H9 (cell line): ENCODE measurements around the gene NDST1. TPM values are rescaled to one million over a fixed set of nuclear protein-coding genes. Genes with fewer than 3 reads are reported as not detected.

Experiments used
- DNase-seq: peaks from one replicate; pipeline ENCODE4 v3.0.0-alpha.2; 2017
- H2AFZ ChIP-seq: one replicate; pipeline ENCODE4 v1.6.1; 2013; ENCODE audit warnings: mild to moderate bottlenecking, low read length, control low read depth, moderate library complexity
- H2AK5ac ChIP-seq: 2 replicates; pipeline ENCODE4 v1.6.1; 2013; ENCODE audit warnings: low read length, control low read depth, mixed read lengths; ENCODE audit not compliant: insufficient read length
- H2BK120ac ChIP-seq: one replicate; pipeline ENCODE4 v1.6.1; 2013; ENCODE audit warnings: low read depth, mild to moderate bottlenecking, low read length, control low read depth, inconsistent platforms; ENCODE audit not compliant: poor library complexity, severe bottlenecking
- H2BK12ac ChIP-seq: 2 replicates; pipeline ENCODE4 v1.6.1; 2013; ENCODE audit warnings: low read length, control low read depth, mixed read lengths, low read depth; ENCODE audit not compliant: insufficient read length
- H2BK15ac ChIP-seq: 2 replicates; pipeline ENCODE4 v1.6.1; 2013; ENCODE audit warnings: low read depth, low read length, control low read depth
- H2BK20ac ChIP-seq: one replicate; pipeline ENCODE4 v1.6.1; 2013; ENCODE audit warnings: low read depth, mild to moderate bottlenecking, low read length, control low read depth, inconsistent platforms; ENCODE audit not compliant: poor library complexity, severe bottlenecking
- H2BK5ac ChIP-seq: 2 replicates; pipeline ENCODE4 v1.6.1; 2013; ENCODE audit warnings: low read length, control low read depth, mixed read lengths; ENCODE audit not compliant: insufficient read length
- H3K14ac ChIP-seq: 2 replicates; pipeline ENCODE4 v1.6.1; 2013; ENCODE audit warnings: low read length, control low read depth; ENCODE audit not compliant: insufficient read depth
- H3K18ac ChIP-seq: 2 replicates; pipeline ENCODE4 v1.6.1; 2013; ENCODE audit warnings: low read depth, mild to moderate bottlenecking, mixed read lengths, low read length, control low read depth; ENCODE audit not compliant: insufficient read length
- H3K23ac ChIP-seq: 2 replicates; pipeline ENCODE4 v1.6.1; 2013; ENCODE audit warnings: low read length, control low read depth, mixed read lengths, low read depth; ENCODE audit not compliant: insufficient read length
- H3K23me2 ChIP-seq: 2 replicates; pipeline ENCODE4 v1.6.1; 2013; ENCODE audit warnings: low read depth, mild to moderate bottlenecking, mixed read lengths, low read length, control low read depth; ENCODE audit not compliant: insufficient read length, poor library complexity, severe bottlenecking
- H3K27ac ChIP-seq: 2 replicates; pipeline ENCODE4 v1.5.1; 2013; ENCODE audit warnings: low read length, control low read depth, mixed read lengths, low read depth; ENCODE audit not compliant: insufficient read length
- H3K27me3 ChIP-seq: 2 replicates; pipeline ENCODE4 v1.6.1; 2013; ENCODE audit warnings: low read length, control low read depth, inconsistent platforms; ENCODE audit not compliant: insufficient read depth
- H3K4ac ChIP-seq: 2 replicates; pipeline ENCODE4 v1.6.1; 2013; ENCODE audit warnings: low read depth, mild to moderate bottlenecking, control low read depth, inconsistent platforms, low read length, moderate library complexity
- H3K4me1 ChIP-seq: 2 replicates; pipeline ENCODE4 v1.6.1; 2013; ENCODE audit warnings: low read length, control low read depth, inconsistent platforms; ENCODE audit not compliant: insufficient read depth
- H3K4me2 ChIP-seq: 2 replicates; pipeline ENCODE4 v1.6.1; 2013; ENCODE audit warnings: low read length, control low read depth, mixed read lengths; ENCODE audit not compliant: insufficient read length, insufficient read depth
- H3K56ac ChIP-seq: 2 replicates; pipeline ENCODE4 v1.6.1; 2013; ENCODE audit warnings: low read depth, mild to moderate bottlenecking, mixed read lengths, low read length, control low read depth; ENCODE audit not compliant: insufficient read length
- H3K79me1 ChIP-seq: 2 replicates; pipeline ENCODE4 v1.6.1; 2013; ENCODE audit warnings: low read depth, mild to moderate bottlenecking, moderate library complexity, low read length, control low read depth, inconsistent platforms; ENCODE audit not compliant: insufficient read depth, poor library complexity, severe bottlenecking
- H3K79me2 ChIP-seq: 2 replicates; pipeline ENCODE4 v1.6.1; 2013; ENCODE audit warnings: low read length, control low read depth, inconsistent platforms; ENCODE audit not compliant: insufficient read depth
- H3K9ac ChIP-seq: 2 replicates; pipeline ENCODE4 v1.6.1; 2013; ENCODE audit warnings: low read length, control low read depth, mixed read lengths; ENCODE audit not compliant: insufficient read length; ENCODE audit errors: extremely low read depth
- H3K9me3 ChIP-seq: one replicate; pipeline ENCODE4 v1.6.1; 2013; ENCODE audit warnings: low read depth, low read length, inconsistent platforms; ENCODE audit not compliant: control insufficient read depth
- H3T11ph ChIP-seq: one replicate; pipeline ENCODE4 v1.6.1; 2013; ENCODE audit warnings: mild to moderate bottlenecking, low read length, control low read depth, inconsistent platforms
- H4K20me1 ChIP-seq: one replicate; pipeline ENCODE4 v1.6.1; 2013; ENCODE audit not compliant: control insufficient read depth, insufficient read length, insufficient read depth
- H4K5ac ChIP-seq: 2 replicates; pipeline ENCODE4 v1.6.1; 2013; ENCODE audit warnings: low read depth, mild to moderate bottlenecking, mixed read lengths, low read length, control low read depth; ENCODE audit not compliant: insufficient read length
- H4K8ac ChIP-seq: replicated peaks from 2 replicates; pipeline ENCODE4 v1.6.1; 2013; ENCODE audit warnings: low read length, control low read depth, mixed read lengths, low read depth; ENCODE audit not compliant: insufficient read length
- H4K91ac ChIP-seq: 2 replicates; pipeline ENCODE4 v1.6.1; 2013; ENCODE audit warnings: low read depth, mild to moderate bottlenecking, moderate library complexity, mixed read lengths, low read length, control low read depth; ENCODE audit not compliant: insufficient read length
- H3K27ac Mint-ChIP-seq, 3 experiments: 2 replicates in 2 of 3; 3 replicates in 1 of 3; pipeline ENCODE4 v1.8.0; 2020 to 2021; ENCODE audit warnings: mixed read lengths in 3 of 3, mild to moderate bottlenecking in 1 of 3, moderate library complexity in 1 of 3
- H3K27me3 Mint-ChIP-seq: 2 replicates; pipeline ENCODE4 v1.8.0; 2021; ENCODE audit warnings: low read depth, mild to moderate bottlenecking, moderate library complexity, mixed read lengths
- H3K36me3 Mint-ChIP-seq, 3 experiments: 2 replicates in 2 of 3; 3 replicates in 1 of 3; pipeline ENCODE4 v1.8.0; 2020 to 2021; ENCODE audit warnings: low read depth in 3 of 3, mixed read lengths in 3 of 3; ENCODE audit not compliant: insufficient read depth in 1 of 3
- H3K4me1 Mint-ChIP-seq, 2 experiments: 2 replicates each; pipeline ENCODE4 v1.8.0; 2020; ENCODE audit warnings: mixed read lengths in 2 of 2
- H3K4me3 Mint-ChIP-seq, 2 experiments: 2 replicates in 1 of 2; 3 replicates in 1 of 2; pipeline ENCODE4 v1.8.0; 2020 to 2021; ENCODE audit warnings: mild to moderate bottlenecking in 2 of 2, mixed read lengths in 2 of 2, moderate library complexity in 1 of 2
- H3K9me3 Mint-ChIP-seq, 2 experiments: 2 replicates in 1 of 2; 3 replicates in 1 of 2; pipeline ENCODE4 v1.8.0; 2020; ENCODE audit warnings: mild to moderate bottlenecking in 2 of 2, mixed read lengths in 2 of 2, moderate library complexity in 1 of 2
- CTCF ChIP-seq: fragments of 200-600 bp; sonication (generic); conservative IDR thresholded peaks from 3 replicates; pipeline ENCODE4 v1.8.0; 2021; ENCODE audit warnings: antibody characterized with exemption, mild to moderate bottlenecking
- WGBS: extraction: QIAGEN DNeasy Blood & Tissue Kit; methylation state at CpG from one replicate; pipeline ENCODE4 v1.1.7; 2013; ENCODE audit warnings: missing lambda C conversion rate, low lambda C conversion rate, mixed read lengths; ENCODE audit not compliant: insufficient read length; ENCODE audit errors: extremely low coverage; 5-methylcytosine and 5-hydroxymethylcytosine counted together
- total RNA-seq: library from RNA; stranded (reverse); gene quantifications from 2 replicates; pipeline ENCODE4 v1.2.1, GENCODE V29; 2021

Gene NDST1
- total RNA-seq, 1 experiment from 2014 or later = 65.5 TPM

- whole genome bisulfite sequencing = no CpG with 5 or more reads among the region's 9 CpGs
- H3K56ac ChIP-seq = no peak overlapping the region
- Mint-ChIP-seq H3K4me3 (no peak overlapping the region), H3K9me3 (no peaks in the 10 kb centered on the region), H3K36me3 (no peaks in the 10 kb centered on the region; a peak in 1 of 7 replicates), H3K4me1 (peaks cover 11 to 24% of the 10 kb centered on the region in 2 experiments), H3K27ac (no peak overlapping the region), H3K27me3 (no peaks in the 10 kb centered on the region)
- no peak overlapping the region for H3T11ph ChIP-seq
- no peak overlapping the region for H3K4ac ChIP-seq
- no peak overlapping the region for H4K8ac ChIP-seq
- no peak overlapping the region for H3K14ac ChIP-seq
- no peak overlapping the region for H2BK12ac ChIP-seq
- H3K27ac ChIP-seq = no peak overlapping the region
- no peak overlapping the region for H2AK5ac ChIP-seq
- no peaks in the 10 kb centered on the region for H3K23me2 ChIP-seq
- TF ChIP-seq CTCF = no peak
- no peak for DNase-seq
- H3K9me3 ChIP-seq = no peaks in the 10 kb centered on the region
- H2AFZ ChIP-seq = no peak overlapping the region
- H3K18ac ChIP-seq = no peak overlapping the region
- no peaks in the 10 kb centered on the region for H3K79me1 ChIP-seq
- H2BK5ac ChIP-seq = no peak overlapping the region
- H3K4me2 ChIP-seq = no peak overlapping the region
- no peak overlapping the region for H4K91ac ChIP-seq
- H3K9ac ChIP-seq = no peak overlapping the region
- H3K4me1 ChIP-seq = no peaks in the 10 kb centered on the region
- no peak overlapping the region for H2BK120ac ChIP-seq
- H3K79me2 ChIP-seq = no peaks in the 10 kb centered on the region
- H3K23ac ChIP-seq = no peak overlapping the region
- no peak overlapping the region for H4K5ac ChIP-seq
- H2BK20ac ChIP-seq = no peak overlapping the region
- no peaks in the 10 kb centered on the region for H4K20me1 ChIP-seq
- no peak overlapping the region for H2BK15ac ChIP-seq
- no peaks in the 10 kb centered on the region for H3K27me3 ChIP-seq
Observed at GRCh38 chr5:150596313-150596712, 88.4 kb downstream of the NDST1 start.
